ENCODE results near the gene SLC15A4.

- TF ChIP-seq CTCF (IDR thresholded peaks at IDR 0.05; ENCODE audit: low read depth, low read length, missing input control) (no peak), RAD21 (IDR thresholded peaks at IDR 0.05) (no peak), ATF3 (IDR thresholded peaks at IDR 0.05) (no peak), FOXA2 (IDR thresholded peaks at IDR 0.05) (no peak), JUND (IDR thresholded peaks at IDR 0.05) (no peak), RXRA (IDR thresholded peaks at IDR 0.05) (no peak), NR2F2 (IDR thresholded peaks at IDR 0.05) (no peak), YY1 (IDR thresholded peaks at IDR 0.05) (no peak), FOXA1 (IDR thresholded peaks at IDR 0.05) (no peak), EGR1 (IDR thresholded peaks at IDR 0.05; ENCODE audit: low read depth in 2 of 2) (no peak)
Measured at GRCh38 chr12:128747441-128747840, 76.3 kb downstream of the SLC15A4 start.

Measured in liver (tissue), 3 donors.